ENCODE results near the gene ZMAT3. TPM values are rescaled to one million over a fixed set of nuclear protein-coding genes. Genes with fewer than 3 reads are reported as not detected.

The ZMAT3 gene
- total and polyA plus RNA-seq, 4 donors: 2.4 to 12.1 (median 5.4) TPM

DNA sequence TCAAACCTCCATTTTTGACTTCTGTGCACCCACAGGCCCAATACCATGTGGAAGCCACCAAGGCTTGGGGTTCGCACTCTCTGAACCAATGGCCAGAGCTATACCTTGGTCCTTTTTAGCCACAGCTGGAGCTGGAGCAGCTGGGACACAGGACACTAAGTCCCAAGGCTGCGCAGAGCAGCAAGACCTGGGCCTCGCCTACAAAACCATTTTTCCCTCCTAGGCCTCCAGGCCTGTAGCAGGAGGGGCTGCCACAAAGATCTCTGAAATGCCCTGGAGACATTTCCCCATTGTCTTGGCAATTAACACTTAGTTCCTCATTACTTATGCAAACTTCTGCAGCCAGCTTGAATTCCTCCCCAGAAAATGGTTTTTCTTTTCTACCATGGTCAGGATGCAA, 81.3 kb downstream of the ZMAT3 start:
- no peak overlapping the region for H3K4me3 ChIP-seq
- H3K27me3 ChIP-seq (ENCODE audit: control insufficient read depth in 3 of 3, insufficient read depth in 3 of 3, low read length in 2 of 3): no peaks in the 10 kb centered on the region
- peaks cover 0 to 21% (median 16%) of the 10 kb centered on the region in 4 donors for H3K9me3 ChIP-seq (ENCODE audit: control insufficient read depth in 4 of 4, insufficient read depth in 3 of 4, low read length in 3 of 4)
- no peaks in the 10 kb centered on the region for H3K4me1 ChIP-seq (ENCODE audit: control insufficient read depth in 5 of 5, insufficient read depth in 5 of 5, low read length in 5 of 5)
- H3K27ac ChIP-seq (ENCODE audit: low read depth in 1 of 2, low read length in 1 of 2): no peak overlapping the region
- H3K36me3 ChIP-seq (ENCODE audit: control insufficient read depth in 4 of 4, insufficient read depth in 4 of 4, low read length in 4 of 4): no peaks in the 10 kb centered on the region
- WGBS, 2 donors: 90% methylated on average over 3 of the region's 3 CpGs
- ATAC-seq (ENCODE audit: insufficient read depth, low FRiP score) (no peak), DNase-seq (no peak)
- TF ChIP-seq, protein P1, sequence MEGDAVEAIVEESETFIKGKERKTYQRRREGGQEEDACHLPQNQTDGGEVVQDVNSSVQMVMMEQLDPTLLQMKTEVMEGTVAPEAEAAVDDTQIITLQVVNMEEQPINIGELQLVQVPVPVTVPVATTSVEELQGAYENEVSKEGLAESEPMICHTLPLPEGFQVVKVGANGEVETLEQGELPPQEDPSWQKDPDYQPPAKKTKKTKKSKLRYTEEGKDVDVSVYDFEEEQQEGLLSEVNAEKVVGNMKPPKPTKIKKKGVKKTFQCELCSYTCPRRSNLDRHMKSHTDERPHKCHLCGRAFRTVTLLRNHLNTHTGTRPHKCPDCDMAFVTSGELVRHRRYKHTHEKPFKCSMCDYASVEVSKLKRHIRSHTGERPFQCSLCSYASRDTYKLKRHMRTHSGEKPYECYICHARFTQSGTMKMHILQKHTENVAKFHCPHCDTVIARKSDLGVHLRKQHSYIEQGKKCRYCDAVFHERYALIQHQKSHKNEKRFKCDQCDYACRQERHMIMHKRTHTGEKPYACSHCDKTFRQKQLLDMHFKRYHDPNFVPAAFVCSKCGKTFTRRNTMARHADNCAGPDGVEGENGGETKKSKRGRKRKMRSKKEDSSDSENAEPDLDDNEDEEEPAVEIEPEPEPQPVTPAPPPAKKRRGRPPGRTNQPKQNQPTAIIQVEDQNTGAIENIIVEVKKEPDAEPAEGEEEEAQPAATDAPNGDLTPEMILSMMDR (IDR thresholded peaks at IDR 0.05; ENCODE audit: control extremely low read depth, extremely low read depth): no peak
- H3K9ac ChIP-seq (ENCODE audit: insufficient read depth in 1 of 2, low read length in 2 of 2): no peak overlapping the region

DNA sequence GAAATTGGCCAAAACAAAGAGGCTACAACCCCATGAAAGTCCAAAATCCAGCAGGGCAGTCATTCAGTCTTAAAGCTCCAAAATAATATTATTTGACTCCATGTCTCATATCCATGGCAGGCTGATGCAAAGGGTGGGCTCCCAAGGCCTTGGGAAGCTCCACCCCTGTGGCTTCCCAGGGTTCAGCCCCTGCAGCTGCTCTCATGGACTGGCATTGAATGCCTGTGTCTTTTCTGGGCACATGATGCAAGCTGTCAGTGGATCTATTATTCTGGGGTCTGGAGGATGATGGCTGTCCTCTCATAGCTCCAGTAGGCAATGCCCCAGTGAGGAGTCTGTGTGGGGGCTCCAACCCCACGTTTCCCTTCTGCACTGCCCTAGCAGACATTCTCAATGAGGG, 81.8 kb downstream of the ZMAT3 start:
- Histone ChIP-seq H3K36me3 (ENCODE audit: control insufficient read depth in 4 of 4, insufficient read depth in 4 of 4, low read length in 4 of 4) (no peaks in the 10 kb centered on the region), H3K27ac (ENCODE audit: low read depth in 1 of 2, low read length in 1 of 2) (no peak overlapping the region), H3K9me3 (ENCODE audit: control insufficient read depth in 4 of 4, insufficient read depth in 3 of 4, low read length in 3 of 4) (peaks cover 0 to 21% (median 16%) of the 10 kb centered on the region in 4 donors), H3K9ac (ENCODE audit: insufficient read depth in 1 of 2, low read length in 2 of 2) (no peak overlapping the region), H3K4me3 (no peak overlapping the region), H3K27me3 (ENCODE audit: control insufficient read depth in 3 of 3, insufficient read depth in 3 of 3, low read length in 2 of 3) (no peaks in the 10 kb centered on the region), H3K4me1 (ENCODE audit: control insufficient read depth in 5 of 5, insufficient read depth in 5 of 5, low read length in 5 of 5) (no peaks in the 10 kb centered on the region)
- DNase-seq (no peak), ATAC-seq (ENCODE audit: insufficient read depth, low FRiP score) (no peak)
- WGBS, 2 donors: 54 to 74% methylated on average over 1 of the region's 1 CpG
- TF ChIP-seq, protein P1 (IDR thresholded peaks at IDR 0.05; ENCODE audit: control extremely low read depth, extremely low read depth): no peak

DNA sequence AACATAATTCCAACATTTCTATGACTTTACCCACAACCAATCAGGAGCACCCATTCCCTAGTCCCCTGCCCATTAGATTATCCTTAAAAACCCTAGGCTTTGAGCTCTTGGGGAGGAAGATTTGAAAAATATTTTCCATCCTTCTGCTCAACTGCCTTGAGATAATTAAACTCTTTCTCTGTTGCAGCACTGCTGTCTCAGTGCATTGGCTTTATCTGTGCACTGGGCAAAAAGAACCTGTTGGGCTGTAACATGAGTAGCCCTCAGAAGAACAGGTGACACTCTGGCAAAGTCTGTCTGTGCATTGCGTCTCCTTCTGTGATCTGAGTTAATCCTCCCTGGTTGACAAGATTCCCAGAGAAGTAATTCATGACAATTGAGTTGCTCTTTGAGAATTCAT, 83.9 kb downstream of the ZMAT3 start:
- Histone ChIP-seq H3K27ac (ENCODE audit: low read depth in 1 of 2, low read length in 1 of 2) (no peak overlapping the region), H3K4me1 (ENCODE audit: control insufficient read depth in 5 of 5, insufficient read depth in 5 of 5, low read length in 5 of 5) (no peaks in the 10 kb centered on the region), H3K9ac (ENCODE audit: insufficient read depth in 1 of 2, low read length in 2 of 2) (no peak overlapping the region), H3K4me3 (no peak overlapping the region), H3K27me3 (ENCODE audit: control insufficient read depth in 3 of 3, insufficient read depth in 3 of 3, low read length in 2 of 3) (no peaks in the 10 kb centered on the region), H3K36me3 (ENCODE audit: control insufficient read depth in 4 of 4, insufficient read depth in 4 of 4, low read length in 4 of 4) (no peaks in the 10 kb centered on the region), H3K9me3 (ENCODE audit: control insufficient read depth in 4 of 4, insufficient read depth in 3 of 4, low read length in 3 of 4) (peaks cover 0 to 21% (median 16%) of the 10 kb centered on the region in 4 donors)
- DNase-seq (no peak), ATAC-seq (ENCODE audit: insufficient read depth, low FRiP score) (no peak)
- TF ChIP-seq, protein P1 (IDR thresholded peaks at IDR 0.05; ENCODE audit: control extremely low read depth, extremely low read depth): no peak
- 91 to 100% methylated on average over 1 of the region's 1 CpG for WGBS, 2 donors

DNA sequence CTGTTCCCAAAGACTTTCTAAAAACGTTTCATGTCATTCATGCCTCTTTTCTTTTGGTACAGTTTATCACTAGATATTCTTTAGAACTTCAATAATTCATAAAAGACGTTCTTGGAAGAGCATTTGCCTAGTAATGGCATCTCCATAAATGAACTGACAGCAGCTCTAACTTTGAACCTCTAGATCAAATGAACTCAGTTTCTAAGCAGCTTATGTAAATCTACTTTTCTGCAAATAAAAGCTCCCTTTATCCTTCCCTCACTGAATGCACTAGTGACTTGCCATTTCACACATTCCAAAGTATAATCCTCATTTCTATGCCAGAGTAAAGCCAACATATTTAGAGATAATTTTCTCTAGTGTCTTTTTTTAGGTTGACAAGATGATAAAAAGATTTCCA, 85.2 kb downstream of the ZMAT3 start:
- DNase-seq: no peak
- Histone ChIP-seq H3K27ac (ENCODE audit: low read depth in 1 of 2, low read length in 1 of 2) (no peak overlapping the region), H3K4me3 (no peak overlapping the region), H3K36me3 (ENCODE audit: control insufficient read depth in 4 of 4, insufficient read depth in 4 of 4, low read length in 4 of 4) (no peaks in the 10 kb centered on the region), H3K27me3 (ENCODE audit: control insufficient read depth in 3 of 3, insufficient read depth in 3 of 3, low read length in 2 of 3) (no peaks in the 10 kb centered on the region), H3K9me3 (ENCODE audit: control insufficient read depth in 4 of 4, insufficient read depth in 3 of 4, low read length in 3 of 4) (peaks cover 0 to 21% (median 16%) of the 10 kb centered on the region in 4 donors), H3K9ac (ENCODE audit: insufficient read depth in 1 of 2, low read length in 2 of 2) (no peak overlapping the region), H3K4me1 (ENCODE audit: control insufficient read depth in 5 of 5, insufficient read depth in 5 of 5, low read length in 5 of 5) (no peaks in the 10 kb centered on the region)
- TF ChIP-seq, protein P1 (IDR thresholded peaks at IDR 0.05; ENCODE audit: control extremely low read depth, extremely low read depth): no peak
- ATAC-seq (ENCODE audit: insufficient read depth, low FRiP score): no peak
- 47 to 63% methylated on average over 2 of the region's 2 CpGs for WGBS, 2 donors

All from lung (tissue), 12 donors.